Measurements from ENCODE around the gene PRPF31.

Gene PRPF31

GRCh38 chr19:54115109-54116063 lies at the start of gene PRPF31, which contains the start of gene TFPT:
PRPF31 (plus strand) TSS chr19:54115754; CDS start chr19:54118279, 2,525 bp downstream.
TFPT (minus strand) TSS chr19:54115657; CDS start chr19:54115269, 388 bp downstream.
- H3K36me3 ChIP-seq (ENCODE audit: control insufficient read depth, insufficient read depth, low read length): peaks cover 12% of the 10 kb centered on the region
- H3K4me3 ChIP-seq (replicated peaks; ENCODE audit: low read depth, low read length): peak within 1 kb of the TSS; percentile 73
- peak; percentile 96 for DNase-seq (ENCODE audit: extremely low read depth, insufficient read length)
- no peaks in the 10 kb centered on the region for H3K27me3 ChIP-seq (replicated peaks; ENCODE audit: control insufficient read depth, insufficient read depth, low read length)
- TF ChIP-seq CTCF (IDR thresholded peaks at IDR 0.05; ENCODE audit: insufficient read depth, low read length, poor library complexity, severe bottlenecking): no peak

GRCh38 chr19:54069470-54069869 lies 46.1 kb upstream of the PRPF31 start:
- no peak for DNase-seq (ENCODE audit: extremely low read depth, insufficient read length)
- TF ChIP-seq CTCF (IDR thresholded peaks at IDR 0.05; ENCODE audit: insufficient read depth, low read length, poor library complexity, severe bottlenecking): no peak
- H3K36me3 ChIP-seq (ENCODE audit: control insufficient read depth, insufficient read depth, low read length): no peaks in the 10 kb centered on the region
- H3K27me3 ChIP-seq (replicated peaks; ENCODE audit: control insufficient read depth, insufficient read depth, low read length): no peaks in the 10 kb centered on the region
- no peak overlapping the region for H3K4me3 ChIP-seq (replicated peaks; ENCODE audit: low read depth, low read length)

- Histone ChIP-seq H3K36me3 (ENCODE audit: control insufficient read depth, insufficient read depth, low read length) (no peaks in the 10 kb centered on the region), H3K4me3 (replicated peaks; ENCODE audit: low read depth, low read length) (no peak overlapping the region), H3K27me3 (replicated peaks; ENCODE audit: control insufficient read depth, insufficient read depth, low read length) (no peaks in the 10 kb centered on the region)
- TF ChIP-seq CTCF (IDR thresholded peaks at IDR 0.05; ENCODE audit: insufficient read depth, low read length, poor library complexity, severe bottlenecking): no peak
- no peak for DNase-seq (ENCODE audit: extremely low read depth, insufficient read length)
Observed at GRCh38 chr19:54073829-54074228, 41.7 kb upstream of the PRPF31 start.

GRCh38 chr19:54074851-54075250 lies 40.7 kb upstream of the PRPF31 start:
- no peak for TF ChIP-seq CTCF (IDR thresholded peaks at IDR 0.05; ENCODE audit: insufficient read depth, low read length, poor library complexity, severe bottlenecking)
- no peaks in the 10 kb centered on the region for H3K36me3 ChIP-seq (ENCODE audit: control insufficient read depth, insufficient read depth, low read length)
- no peaks in the 10 kb centered on the region for H3K27me3 ChIP-seq (replicated peaks; ENCODE audit: control insufficient read depth, insufficient read depth, low read length)
- no peak for DNase-seq (ENCODE audit: extremely low read depth, insufficient read length)
- H3K4me3 ChIP-seq (replicated peaks; ENCODE audit: low read depth, low read length): no peak overlapping the region

GRCh38 chr19:54077334-54077733 lies 38.2 kb upstream of the PRPF31 start:
- Histone ChIP-seq H3K36me3 (ENCODE audit: control insufficient read depth, insufficient read depth, low read length) (no peaks in the 10 kb centered on the region), H3K4me3 (replicated peaks; ENCODE audit: low read depth, low read length) (no peak overlapping the region), H3K27me3 (replicated peaks; ENCODE audit: control insufficient read depth, insufficient read depth, low read length) (no peaks in the 10 kb centered on the region)
- no peak for DNase-seq (ENCODE audit: extremely low read depth, insufficient read length)
- no peak for TF ChIP-seq CTCF (IDR thresholded peaks at IDR 0.05; ENCODE audit: insufficient read depth, low read length, poor library complexity, severe bottlenecking)
